Duodenal mucosa (tissue), 2 donors: ENCODE data around the gene PLCB2.

Experiments used
- H3K27ac ChIP-seq: one replicate; pipeline ENCODE4 v1.7.0; 2013; ENCODE audit warnings: low read depth, low read length
- H3K27me3 ChIP-seq, 2 donors: one replicate each; pipeline ENCODE4 v1.7.0; 2013; ENCODE audit warnings: low read length in 2 of 2, control low read depth in 1 of 2; ENCODE audit not compliant: insufficient read depth in 2 of 2, control insufficient read depth in 1 of 2
- H3K36me3 ChIP-seq, 2 donors: one replicate each; pipeline ENCODE4 v1.7.0; 2013; ENCODE audit warnings: low read length in 2 of 2, control low read depth in 1 of 2; ENCODE audit not compliant: insufficient read depth in 2 of 2, control insufficient read depth in 1 of 2
- H3K4me1 ChIP-seq, 2 donors: one replicate each; pipeline ENCODE4 v1.7.0; 2013; ENCODE audit warnings: low read length in 2 of 2, control low read depth in 1 of 2; ENCODE audit not compliant: insufficient read depth in 2 of 2, control insufficient read depth in 1 of 2
- H3K4me3 ChIP-seq, 2 donors: one replicate each; pipeline ENCODE4 v1.7.0; 2013; ENCODE audit warnings: low read length in 2 of 2, low read depth in 1 of 2
- H3K9ac ChIP-seq, 2 donors: one replicate each; pipeline ENCODE4 v1.7.0; 2013; ENCODE audit warnings: low read length in 2 of 2, low read depth in 1 of 2
- H3K9me3 ChIP-seq, 2 donors: one replicate each; pipeline ENCODE4 v1.7.0; 2013; ENCODE audit warnings: low read length in 2 of 2, control low read depth in 1 of 2; ENCODE audit not compliant: control insufficient read depth in 1 of 2

The PLCB2 gene

GRCh38 chr15:40263024-40263754, 44.5 kb downstream of the PLCB2 start:
- no peaks in the 10 kb centered on the region for H3K36me3 ChIP-seq
- H3K9me3 ChIP-seq = no peaks in the 10 kb centered on the region
- no peaks in the 10 kb centered on the region for H3K27me3 ChIP-seq
- H3K9ac ChIP-seq = no peak overlapping the region
- no peaks in the 10 kb centered on the region for H3K4me1 ChIP-seq
- H3K4me3 ChIP-seq = no peak overlapping the region
- no peak overlapping the region for H3K27ac ChIP-seq

- Histone ChIP-seq H3K9me3 (no peaks in the 10 kb centered on the region), H3K9ac (no peak overlapping the region), H3K36me3 (no peaks in the 10 kb centered on the region), H3K27ac (no peak overlapping the region), H3K4me1 (no peaks in the 10 kb centered on the region), H3K27me3 (no peaks in the 10 kb centered on the region), H3K4me3 (no peak overlapping the region)
These were observed 48.7 kb downstream of the PLCB2 start for GRCh38 chr15:40259021-40259420.

GRCh38 chr15:40258544-40258943, 49.2 kb downstream of the PLCB2 start:
- no peaks in the 10 kb centered on the region for H3K36me3 ChIP-seq
- H3K27me3 ChIP-seq = peaks cover under 1 to 1% of the 10 kb centered on the region in 2 donors
- no peak overlapping the region for H3K27ac ChIP-seq
- H3K9ac ChIP-seq = no peak overlapping the region
- H3K4me1 ChIP-seq = peaks cover 1 to 3% of the 10 kb centered on the region in 2 donors
- H3K4me3 ChIP-seq = no peak overlapping the region
- no peaks in the 10 kb centered on the region for H3K9me3 ChIP-seq

- no peak overlapping the region for H3K4me3 ChIP-seq
- no peak overlapping the region for H3K9ac ChIP-seq
- no peaks in the 10 kb centered on the region for H3K9me3 ChIP-seq
- no peak overlapping the region for H3K27ac ChIP-seq
- H3K27me3 ChIP-seq = peaks cover 3 to 6% of the 10 kb centered on the region in 2 donors
- H3K4me1 ChIP-seq = peaks cover 8 to 9% of the 10 kb centered on the region in 2 donors
- no peaks in the 10 kb centered on the region for H3K36me3 ChIP-seq
These were observed 49.9 kb downstream of the PLCB2 start for GRCh38 chr15:40257656-40258450.

- H3K9me3 ChIP-seq = no peaks in the 10 kb centered on the region
- H3K4me1 ChIP-seq = peaks cover 8 to 9% of the 10 kb centered on the region in 2 donors
- peaks cover 3 to 6% of the 10 kb centered on the region in 2 donors for H3K27me3 ChIP-seq
- H3K36me3 ChIP-seq = no peaks in the 10 kb centered on the region
- no peak overlapping the region for H3K27ac ChIP-seq
- H3K9ac ChIP-seq = no peak overlapping the region
- H3K4me3 ChIP-seq = no peak overlapping the region
These were observed 51.0 kb downstream of the PLCB2 start for GRCh38 chr15:40256638-40257235.

- Histone ChIP-seq H3K36me3 (no peaks in the 10 kb centered on the region), H3K4me3 (no peak overlapping the region), H3K27ac (no peak overlapping the region), H3K9ac (no peak overlapping the region), H3K4me1 (peaks cover 8 to 9% of the 10 kb centered on the region in 2 donors), H3K9me3 (no peaks in the 10 kb centered on the region), H3K27me3 (peaks cover 3 to 6% of the 10 kb centered on the region in 2 donors)
These were observed 52.7 kb downstream of the PLCB2 start for GRCh38 chr15:40255033-40255432.

- Histone ChIP-seq H3K9me3 (no peaks in the 10 kb centered on the region), H3K9ac (no peak overlapping the region), H3K27me3 (peaks cover 3 to 6% of the 10 kb centered on the region in 2 donors), H3K4me1 (peaks cover 8 to 9% of the 10 kb centered on the region in 2 donors), H3K4me3 (no peak overlapping the region), H3K36me3 (no peaks in the 10 kb centered on the region), H3K27ac (no peak overlapping the region)
These were observed 53.3 kb downstream of the PLCB2 start for GRCh38 chr15:40254452-40254851.

- Histone ChIP-seq H3K27me3 (peaks cover 3 to 6% of the 10 kb centered on the region in 2 donors), H3K4me3 (peak overlapping the region; percentile 68 to 78), H3K9ac (peak overlapping the region; percentile 51 to 69), H3K36me3 (no peaks in the 10 kb centered on the region), H3K9me3 (no peaks in the 10 kb centered on the region), H3K27ac (no peak overlapping the region), H3K4me1 (peaks cover 8 to 9% of the 10 kb centered on the region in 2 donors)
These were observed 54.5 kb downstream of the PLCB2 start for GRCh38 chr15:40253167-40253790.

GRCh38 chr15:40252438-40253166, 55.1 kb downstream of the PLCB2 start:
- no peaks in the 10 kb centered on the region for H3K9me3 ChIP-seq
- H3K4me3 ChIP-seq = peak overlapping the region; percentile 68 to 78
- H3K27me3 ChIP-seq = peaks cover 3 to 6% of the 10 kb centered on the region in 2 donors
- H3K27ac ChIP-seq = no peak overlapping the region
- H3K9ac ChIP-seq = peak overlapping the region; percentile 51 to 69
- H3K36me3 ChIP-seq = no peaks in the 10 kb centered on the region
- peaks cover 8 to 9% of the 10 kb centered on the region in 2 donors for H3K4me1 ChIP-seq
